K562 (cell line): ENCODE results near the gene PLPP1.

Experiments used
- MAFF ChIP-seq: IDR thresholded peaks from 2 replicates; pipeline ENCODE4 v1.6.1; 2012; ENCODE audit warnings: low read length, improper control_type of control experiment
- NRF1 ChIP-seq, 2 experiments: fragments of 450-650 bp; IDR thresholded peaks in 1 of 2; conservative IDR thresholded peaks in 1 of 2; 2 replicates each; pipeline ENCODE4 v1.6.1; 2014; ENCODE audit warnings: mild to moderate bottlenecking in 2 of 2
- ZNF395 ChIP-seq: fragments of 200-800 bp; sonication (Bioruptor generic); IDR thresholded peaks from 2 replicates; pipeline ENCODE4 v1.6.1; 2017; ENCODE audit warnings: missing genetic modification characterization, missing compliant biosample characterization
- TF ChIP-seq, protein P1 (sequence below): sonication (generic); formaldehyde crosslinking; IDR thresholded peaks from 2 replicates; pipeline ENCODE4 v1.8.1; 2023; ENCODE audit warnings: mild to moderate bottlenecking, missing genetic modification reagents

- TF ChIP-seq, protein P1, sequence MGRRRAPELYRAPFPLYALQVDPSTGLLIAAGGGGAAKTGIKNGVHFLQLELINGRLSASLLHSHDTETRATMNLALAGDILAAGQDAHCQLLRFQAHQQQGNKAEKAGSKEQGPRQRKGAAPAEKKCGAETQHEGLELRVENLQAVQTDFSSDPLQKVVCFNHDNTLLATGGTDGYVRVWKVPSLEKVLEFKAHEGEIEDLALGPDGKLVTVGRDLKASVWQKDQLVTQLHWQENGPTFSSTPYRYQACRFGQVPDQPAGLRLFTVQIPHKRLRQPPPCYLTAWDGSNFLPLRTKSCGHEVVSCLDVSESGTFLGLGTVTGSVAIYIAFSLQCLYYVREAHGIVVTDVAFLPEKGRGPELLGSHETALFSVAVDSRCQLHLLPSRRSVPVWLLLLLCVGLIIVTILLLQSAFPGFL (CRISPR knock-in tag) = no peak
- TF ChIP-seq ZNF395 (CRISPR knock-in tag) (no peak), MAFF (no peak), NRF1 (conservative IDR thresholded peaks at IDR 0.05 in 1 of 2, IDR thresholded peaks at IDR 0.05 in 1 of 2) (no peak)
These were observed 24.8 kb downstream of the PLPP1 start for GRCh38 chr5:55509796-55510522.
